GM19239 (cell line): ENCODE measurements around the gene HDAC7.
A peak's percentile ranks its signal among the peaks of the same experiment; 100 is the strongest.
"Not testable (repeated sequence)": the region's sequence is repeated elsewhere in the genome, so short reads cannot be mapped to it uniquely, and the experiment has no call there.

Source experiments
- DNase-seq: peaks from one replicate; pipeline ENCODE4 v3.0.0; 2011; ENCODE audit warnings: low spot score; ENCODE audit not compliant: insufficient read length
- FAIRE-seq: peaks from 2 replicates; lab custom pipeline; 2011; peaks lifted over from hg19 to GRCh38; lab: Jason Lieb, UNC

Gene HDAC7

DNA sequence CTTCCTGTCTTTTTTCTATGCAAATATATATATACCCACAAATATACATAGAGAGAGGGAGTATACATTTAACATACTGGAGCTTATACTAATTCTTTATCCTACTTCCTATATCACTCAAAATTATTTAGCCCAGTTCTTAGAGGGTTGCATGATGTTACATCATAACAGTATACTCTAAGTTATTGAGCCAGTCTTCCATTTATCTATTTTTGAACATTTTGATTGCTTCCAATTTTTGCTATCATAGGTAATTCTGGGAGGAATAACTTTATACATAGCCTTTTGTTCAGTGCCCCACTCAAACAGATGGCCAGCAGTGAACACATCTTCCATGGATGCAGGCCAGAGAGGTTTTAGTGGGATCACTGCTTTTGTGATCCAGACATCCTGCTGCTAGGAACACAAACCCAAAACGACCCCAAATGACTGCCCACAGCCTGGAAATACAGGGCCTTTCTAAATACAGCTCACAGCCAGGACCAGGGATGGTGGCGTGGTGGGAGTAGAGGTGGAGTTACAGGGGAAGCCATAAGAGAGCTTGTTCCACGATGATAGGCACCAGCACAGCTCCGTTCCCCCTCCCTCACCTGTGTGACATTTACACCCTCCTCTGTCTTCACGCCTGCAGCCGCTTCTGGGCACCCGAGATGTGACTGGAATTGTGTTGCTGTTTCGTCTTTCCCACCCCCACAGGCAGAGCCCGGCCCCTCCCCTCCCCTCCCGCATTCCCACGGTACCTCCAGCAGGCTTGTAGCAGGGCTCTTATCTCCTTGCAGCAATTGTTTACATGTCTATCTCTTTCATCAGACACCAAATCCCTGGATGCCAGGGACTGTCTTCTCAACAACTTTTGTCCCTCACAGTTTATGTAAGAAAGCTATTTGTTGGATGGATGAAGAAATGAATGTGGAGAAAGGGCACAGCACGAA lies 30.7 kb upstream of the HDAC7 start:
- DNase-seq (no peak), FAIRE-seq (no peak)

DNA sequence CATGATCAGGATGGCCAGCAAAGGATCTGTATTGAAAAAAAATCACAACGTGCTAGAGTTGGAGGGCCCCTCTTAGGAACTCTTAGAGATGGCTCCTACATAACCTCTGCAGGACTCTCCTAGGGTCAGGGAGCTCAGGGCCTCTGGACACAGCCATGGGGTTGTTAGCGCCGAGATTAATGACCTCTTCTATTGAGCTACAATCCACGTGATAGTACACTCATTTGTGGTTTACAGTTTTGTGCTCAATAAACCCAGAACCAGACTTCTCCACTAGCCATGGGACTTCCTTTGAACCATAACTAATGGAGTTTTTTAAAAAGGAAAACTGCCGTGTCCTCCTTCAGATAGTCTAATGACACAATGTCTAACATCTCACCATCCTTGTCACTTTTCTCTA lies 29.6 kb upstream of the HDAC7 start:
- no peak for DNase-seq
- FAIRE-seq: no peak

DNA sequence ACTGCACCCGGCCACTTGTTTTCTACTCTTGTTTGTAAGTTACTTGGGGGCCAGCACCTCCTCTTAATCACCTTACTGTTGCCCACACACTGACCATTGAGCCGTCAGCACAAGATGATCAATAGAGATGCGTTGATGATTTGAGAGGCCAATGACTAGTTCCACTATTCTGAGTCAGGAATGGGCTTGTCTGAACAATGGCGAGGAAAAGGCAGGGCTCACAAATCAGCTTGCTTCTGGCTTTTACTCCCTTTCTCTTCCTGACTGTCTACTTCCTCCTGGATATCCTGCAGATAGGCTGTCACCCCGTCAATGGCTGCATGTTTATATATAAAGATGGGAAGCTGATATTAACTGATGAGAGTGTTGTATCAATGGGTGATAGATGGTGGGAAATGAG lies 29.1 kb upstream of the HDAC7 start:
- DNase-seq (no peak), FAIRE-seq (no peak)

DNA sequence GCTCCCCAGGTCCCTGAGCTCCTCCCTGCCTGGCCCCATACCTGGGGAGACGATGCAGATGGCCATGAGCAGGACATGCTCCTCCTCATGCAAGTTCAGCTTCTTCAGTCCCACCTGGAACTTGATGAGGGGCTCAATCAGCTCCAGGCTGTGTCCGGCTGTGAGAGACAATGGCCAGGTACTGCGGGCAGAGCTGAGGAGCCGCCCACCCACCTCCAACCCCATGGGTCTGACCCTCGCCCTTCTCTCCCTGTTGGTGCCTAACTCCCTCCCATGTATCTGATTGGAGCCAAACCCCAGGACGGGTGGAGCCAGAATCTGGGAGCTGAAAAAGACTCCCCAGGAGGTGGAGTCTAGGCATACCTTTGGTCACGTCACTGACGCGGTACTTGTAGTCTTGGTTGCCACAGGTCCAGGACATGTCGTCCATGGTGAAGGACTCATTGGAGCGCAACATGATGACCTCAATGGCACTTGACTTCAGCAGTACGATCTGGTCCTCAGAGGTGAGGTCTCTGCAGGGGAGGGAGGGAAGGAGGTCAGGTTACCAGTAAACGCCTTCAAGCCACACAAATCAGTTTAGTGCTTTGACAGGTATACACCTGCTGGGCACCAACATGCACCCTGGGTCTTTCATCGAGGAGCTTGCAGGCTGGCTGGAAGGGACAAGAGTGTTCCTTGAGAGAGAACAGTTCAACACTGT lies 26.7 kb upstream of the HDAC7 start:
- no peak for FAIRE-seq
- DNase-seq: no peak

DNA sequence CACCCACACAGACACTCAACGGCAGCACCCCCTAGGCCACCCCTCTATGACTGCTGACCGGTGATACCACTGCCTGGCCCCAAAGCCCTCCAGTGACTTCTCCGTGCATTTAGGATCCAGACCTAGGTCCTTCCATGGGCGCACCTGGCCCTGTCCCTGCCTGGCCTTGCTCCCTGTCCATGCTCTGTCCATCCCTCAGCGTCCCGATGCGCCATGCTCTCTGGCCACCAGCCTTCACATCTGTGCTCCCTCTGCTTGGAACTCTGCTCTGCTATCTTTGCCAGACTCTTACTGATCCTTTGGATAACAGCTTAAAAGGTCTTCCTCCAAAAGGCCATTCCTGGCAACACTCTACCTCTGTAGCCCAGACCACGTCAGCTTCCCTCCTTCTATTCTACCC lies 25.4 kb upstream of the HDAC7 start:
- DNase-seq (no peak), FAIRE-seq (no peak)

DNA sequence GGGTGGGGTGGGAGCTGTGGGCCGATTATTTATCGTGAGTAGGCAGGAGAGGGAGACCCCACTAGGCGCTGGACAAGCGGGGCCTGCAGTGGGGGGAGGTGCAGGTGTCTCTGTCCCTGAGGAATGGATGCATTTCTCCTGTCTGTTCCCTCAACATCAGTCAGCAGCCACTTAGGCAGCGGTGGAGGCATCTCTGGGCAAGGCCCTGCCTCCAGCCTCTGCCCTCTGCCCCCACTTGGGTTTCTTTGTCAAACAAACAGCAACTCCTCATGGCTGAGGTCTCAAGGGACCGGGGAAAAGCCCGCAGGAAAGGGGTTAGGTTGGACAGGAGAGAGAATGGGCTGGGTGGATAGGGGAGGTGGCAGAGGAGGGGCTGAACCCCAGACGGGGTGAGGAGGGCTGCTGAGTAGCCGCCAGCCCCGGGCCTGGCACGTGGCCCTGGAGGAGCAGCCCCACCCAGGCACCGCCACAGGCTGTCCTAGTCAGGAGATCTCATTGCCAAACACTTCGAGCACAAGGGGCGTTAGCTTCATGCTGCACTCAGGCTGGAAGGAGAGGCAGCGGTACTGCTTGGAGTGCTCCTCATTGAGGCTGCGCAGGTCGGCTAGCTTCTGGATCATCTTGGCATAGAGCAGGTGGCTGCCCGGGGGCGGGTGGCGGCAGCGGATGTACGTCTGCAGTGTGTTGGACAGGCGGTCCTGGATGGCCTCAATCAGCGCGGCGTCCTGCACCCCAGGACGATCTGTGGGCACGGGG lies 24.7 kb upstream of the HDAC7 start:
- FAIRE-seq (no peak), DNase-seq (no peak)

DNA sequence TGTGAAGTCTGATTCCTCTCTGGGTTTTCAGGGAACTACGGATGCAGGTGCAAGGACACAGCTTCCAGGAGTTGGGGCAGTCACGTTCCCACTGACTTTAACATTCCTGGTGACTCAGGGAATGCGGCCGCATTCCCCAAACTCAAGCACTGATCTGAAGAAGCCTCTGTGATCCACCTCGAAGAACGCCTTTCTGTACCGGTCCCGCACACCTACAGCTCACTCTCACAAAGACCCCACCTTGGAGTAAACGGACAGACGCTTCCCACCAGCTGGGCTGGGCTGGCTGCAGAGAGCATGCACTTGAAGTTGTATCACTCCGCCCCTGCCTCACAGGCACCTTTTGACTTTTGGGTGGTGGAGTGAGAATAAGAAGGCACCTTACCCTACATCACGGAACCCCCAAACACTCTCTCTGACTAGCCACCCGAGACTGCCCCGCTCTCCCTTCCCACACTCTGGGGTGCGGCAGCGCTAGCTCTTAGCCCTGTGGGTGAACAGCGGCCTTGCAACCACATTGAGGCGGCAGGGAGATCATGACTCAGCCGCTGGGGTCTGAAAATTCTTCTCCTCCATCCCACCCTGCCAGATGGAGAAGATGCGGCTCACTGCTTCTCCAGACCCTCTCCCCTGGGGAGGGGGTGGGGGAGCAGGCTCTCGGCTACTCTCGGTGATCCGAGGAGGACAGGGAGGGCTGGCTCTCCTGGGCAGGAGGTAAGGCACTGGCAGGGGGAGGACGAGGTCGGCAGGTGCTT lies 23.7 kb upstream of the HDAC7 start:
- FAIRE-seq: no peak
- no peak for DNase-seq

DNA sequence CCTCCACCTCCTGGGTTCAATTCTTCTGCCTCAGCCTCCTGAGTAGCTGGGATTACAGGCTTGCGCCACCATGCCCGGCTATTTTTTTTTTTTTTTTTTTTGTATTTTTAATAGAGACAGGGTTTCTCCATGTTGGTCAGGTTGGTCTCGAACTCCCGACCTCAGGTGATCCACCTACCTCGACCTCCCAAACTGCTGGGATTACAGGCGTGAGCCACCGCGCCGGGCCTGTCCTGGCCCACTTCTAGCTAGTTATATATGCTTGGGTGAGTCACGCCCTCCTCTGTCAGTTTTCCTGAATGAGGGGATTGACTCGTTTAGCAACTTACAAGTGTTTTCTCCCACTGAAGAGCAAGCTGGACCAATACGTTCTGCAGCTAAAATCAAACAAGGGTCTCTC lies 22.8 kb upstream of the HDAC7 start:
- not testable (repeated sequence) for DNase-seq, FAIRE-seq

DNA sequence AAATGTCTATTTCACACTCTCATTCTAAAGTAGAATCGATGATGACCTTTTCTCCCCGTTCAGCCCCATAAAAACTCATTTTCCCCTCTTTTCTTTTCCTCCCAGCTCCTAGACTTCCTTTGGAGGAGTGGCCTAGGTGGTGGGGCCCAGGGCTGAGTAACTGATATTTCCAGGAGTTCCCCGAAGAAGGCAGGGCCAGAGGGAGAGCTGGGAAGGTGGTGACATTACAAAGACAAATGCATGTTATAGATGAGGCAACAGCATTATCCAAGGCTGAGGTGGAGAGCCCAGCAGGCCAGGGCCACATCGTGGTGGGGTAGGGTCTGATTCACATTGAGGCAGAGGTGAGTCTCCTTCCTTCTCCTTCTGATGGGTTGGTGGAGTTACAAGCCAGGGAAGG lies 22.2 kb upstream of the HDAC7 start:
- no peak for FAIRE-seq
- no peak for DNase-seq

DNA sequence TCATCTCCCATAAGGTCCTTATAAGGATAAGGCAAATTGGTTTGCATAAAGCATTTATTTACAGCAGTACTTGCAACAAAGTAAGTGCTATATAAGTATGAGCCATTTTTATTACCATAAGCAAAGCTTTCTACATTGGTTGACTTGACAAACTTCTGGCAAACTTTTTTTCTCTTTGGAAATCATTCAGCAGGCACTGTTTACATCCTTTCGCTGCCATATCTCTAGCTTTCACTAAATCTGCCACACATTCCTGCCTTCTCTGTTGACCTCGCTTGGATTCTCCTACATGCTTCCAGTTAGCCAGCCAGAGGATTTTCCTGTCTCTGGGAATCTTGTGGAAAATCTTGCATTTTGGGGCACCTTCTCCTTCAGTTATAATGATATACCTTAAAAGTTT lies 21.8 kb upstream of the HDAC7 start:
- DNase-seq (no peak), FAIRE-seq (no peak)

DNA sequence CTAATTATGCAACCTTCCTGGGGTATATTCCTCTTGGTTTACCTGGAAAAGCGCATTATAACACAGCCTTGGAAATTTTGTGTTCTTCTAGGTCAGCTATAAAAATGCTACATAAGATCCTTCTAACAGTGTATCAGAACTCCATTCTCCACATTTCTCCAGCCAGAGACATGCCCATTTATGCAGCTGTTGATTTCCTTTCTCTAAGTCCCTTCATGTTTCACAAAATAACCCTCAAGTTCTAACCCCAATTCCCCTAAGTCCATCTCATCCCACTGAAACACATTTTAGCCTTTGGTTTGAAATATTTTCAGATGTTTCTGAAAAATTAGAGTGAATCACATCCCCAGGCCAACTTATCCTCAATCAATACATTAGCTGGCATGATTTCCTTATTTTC lies 20.9 kb upstream of the HDAC7 start:
- DNase-seq (no peak), FAIRE-seq (no peak)

DNA sequence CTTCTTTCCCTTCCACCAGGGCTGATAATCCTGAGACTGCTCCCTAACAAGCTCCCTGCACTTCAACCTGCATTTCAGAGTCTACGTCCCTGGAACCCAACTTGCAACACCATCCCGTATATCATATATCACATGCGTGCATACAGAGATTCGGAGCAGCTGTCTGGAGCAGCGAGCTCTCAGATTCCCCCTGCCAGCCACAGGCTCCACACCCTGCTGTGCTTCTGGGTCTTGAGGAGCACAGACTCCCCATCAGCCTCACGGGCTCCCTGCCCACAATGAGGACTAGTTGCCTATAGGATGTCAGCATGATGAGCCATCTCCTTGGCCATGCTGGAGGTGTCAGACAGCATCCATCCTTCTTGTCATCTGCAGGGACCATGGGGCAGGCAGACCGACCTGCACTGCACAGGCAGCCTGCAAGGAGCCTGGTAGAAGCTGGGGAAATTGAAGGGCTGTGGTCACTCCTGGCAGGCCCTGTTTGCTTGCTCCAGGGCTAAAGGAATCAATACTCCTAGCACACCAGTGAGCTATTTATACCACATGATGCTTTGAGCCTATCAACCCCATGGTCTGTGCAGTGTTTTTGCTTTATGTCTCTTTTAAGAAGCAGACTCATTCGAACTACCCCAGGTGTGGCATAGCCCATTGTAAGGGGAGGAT lies 19.6 kb upstream of the HDAC7 start:
- no peak for FAIRE-seq
- DNase-seq: no peak

DNA sequence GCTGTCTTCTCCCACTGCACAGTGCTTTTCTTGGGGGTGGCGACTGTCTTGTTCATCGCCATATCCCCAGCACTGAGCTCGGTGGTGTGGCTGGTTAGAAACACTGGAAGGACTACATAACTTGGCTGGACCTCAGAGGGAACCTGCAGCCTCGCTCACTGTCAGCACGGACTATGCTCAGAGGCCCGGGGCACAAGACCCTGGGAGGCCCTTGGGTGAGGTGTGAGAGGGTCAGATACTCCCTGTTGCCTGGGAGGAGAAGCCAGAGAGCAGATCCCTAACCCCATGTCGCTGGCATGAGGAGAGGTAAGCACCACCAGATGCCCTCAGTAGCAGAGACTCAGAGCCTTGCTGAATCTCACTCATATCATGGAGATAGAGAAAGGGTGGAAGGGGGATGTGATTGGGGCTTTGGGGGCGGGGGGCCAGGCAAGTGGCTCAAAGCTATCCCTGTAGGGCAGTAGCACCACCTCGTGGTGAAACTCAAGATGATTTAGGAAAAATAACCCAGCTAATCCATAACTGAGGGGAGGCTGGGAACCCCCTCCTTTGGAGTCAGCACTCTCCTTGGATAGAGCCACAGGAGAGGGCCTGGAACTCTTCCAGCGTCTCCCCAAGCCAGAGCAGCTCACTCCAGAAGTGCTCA lies 18.7 kb upstream of the HDAC7 start:
- FAIRE-seq: no peak

DNA sequence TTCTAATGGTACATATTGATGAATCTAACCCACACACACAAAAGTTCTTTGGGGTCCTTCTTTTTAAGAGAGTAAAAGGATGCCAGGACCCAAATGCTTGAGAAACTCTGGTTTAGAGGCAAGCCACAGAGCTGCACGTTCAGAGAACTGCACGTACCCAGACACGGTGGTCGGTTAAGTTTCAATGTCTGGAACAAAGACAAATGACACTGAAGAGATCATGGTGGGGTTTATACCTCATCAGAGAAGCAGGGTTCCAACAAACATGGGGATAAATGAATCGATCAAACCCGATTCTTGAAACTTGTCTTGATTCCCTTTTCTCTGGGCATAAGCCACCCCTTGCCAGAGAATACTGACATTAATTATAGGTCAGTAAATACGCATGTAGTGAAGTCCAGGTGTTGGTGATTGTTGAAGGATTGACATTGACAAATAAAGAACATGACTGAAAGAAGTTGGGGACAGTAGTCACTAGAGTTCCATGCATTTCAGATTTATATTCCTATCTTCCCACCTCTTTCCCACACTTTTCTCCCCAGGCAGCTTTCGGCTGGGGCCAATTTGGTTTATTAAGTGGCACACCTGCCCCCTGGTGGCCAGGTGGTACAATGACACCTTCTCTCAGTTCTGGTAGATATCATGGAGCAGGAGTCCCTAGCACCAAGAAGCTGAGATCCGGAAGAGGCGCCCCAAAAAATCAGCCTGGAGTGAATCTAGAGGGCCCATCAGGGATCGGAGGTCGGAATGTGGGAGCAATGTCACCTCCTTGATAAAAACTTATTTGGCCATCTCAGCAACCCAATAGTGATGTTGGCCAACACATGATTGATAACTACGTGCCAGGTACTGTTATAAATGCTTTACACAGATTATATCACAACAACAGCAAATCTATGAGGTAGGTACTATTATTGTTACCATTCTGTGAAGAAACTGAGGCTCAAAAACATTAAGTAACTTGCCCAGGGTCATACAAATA lies 17.8 kb upstream of the HDAC7 start:
- peak; percentile 72 for FAIRE-seq
- peak; percentile 65 for DNase-seq

More for the DNA sequence above, 18.7 kb upstream of the HDAC7 start:
- no peak for DNase-seq

DNA sequence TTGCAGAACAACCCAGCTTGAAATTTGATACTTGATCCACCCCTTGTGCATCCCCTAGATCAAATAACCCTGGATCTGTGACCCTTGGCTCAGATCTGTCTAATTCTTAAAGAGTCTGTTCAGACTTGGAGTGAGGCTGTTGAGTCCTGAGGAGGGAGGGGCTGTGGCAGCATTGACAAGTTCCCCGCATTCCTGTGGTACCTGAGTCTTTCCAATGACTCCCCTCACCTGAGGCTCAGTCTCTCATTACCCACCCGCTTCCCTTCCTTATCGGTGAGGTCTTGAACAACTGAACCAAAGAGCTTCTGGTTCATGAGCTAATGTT lies 16.1 kb upstream of the HDAC7 start:
- no peak for FAIRE-seq
- no peak for DNase-seq

DNA sequence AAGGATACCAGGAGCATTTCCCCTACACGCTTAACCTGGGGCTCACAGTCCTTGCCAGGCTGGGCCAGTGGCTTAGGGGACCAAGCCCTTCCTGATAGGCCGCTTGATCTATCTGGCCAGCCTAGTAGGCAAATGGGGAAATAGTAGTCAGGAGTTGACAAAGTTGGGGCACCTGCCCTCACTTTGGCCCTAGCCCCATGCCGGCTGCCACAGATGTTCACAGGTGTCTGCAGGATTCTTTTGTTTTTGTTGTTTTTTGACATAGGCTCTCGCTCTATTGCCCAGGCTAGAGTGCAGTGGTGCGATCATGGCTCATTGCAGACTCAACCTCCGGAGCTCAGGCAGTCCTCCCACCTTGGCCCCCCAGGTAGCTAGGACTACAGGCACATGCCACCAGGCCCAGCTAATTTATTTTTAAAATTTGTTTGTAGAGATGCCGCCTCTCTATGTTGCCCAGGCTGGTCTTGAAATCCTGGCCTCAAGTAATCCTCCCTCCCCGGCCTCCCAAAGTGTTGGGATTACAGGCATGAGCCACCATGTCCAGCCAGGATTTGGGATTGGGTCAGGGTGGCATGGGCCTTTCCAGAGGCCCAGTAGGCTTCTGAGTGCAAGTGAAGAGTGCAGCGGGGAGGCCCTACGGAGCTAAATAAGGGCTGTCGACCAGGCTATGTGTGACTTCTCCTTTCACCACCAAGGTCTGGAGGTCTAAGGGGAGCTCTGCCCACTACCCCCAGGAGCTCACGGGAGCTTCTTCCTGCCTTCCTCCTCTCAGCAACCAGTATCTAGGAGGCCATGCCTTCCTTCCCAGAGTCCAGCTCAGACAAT lies 15.5 kb upstream of the HDAC7 start:
- FAIRE-seq: no peak

DNA sequence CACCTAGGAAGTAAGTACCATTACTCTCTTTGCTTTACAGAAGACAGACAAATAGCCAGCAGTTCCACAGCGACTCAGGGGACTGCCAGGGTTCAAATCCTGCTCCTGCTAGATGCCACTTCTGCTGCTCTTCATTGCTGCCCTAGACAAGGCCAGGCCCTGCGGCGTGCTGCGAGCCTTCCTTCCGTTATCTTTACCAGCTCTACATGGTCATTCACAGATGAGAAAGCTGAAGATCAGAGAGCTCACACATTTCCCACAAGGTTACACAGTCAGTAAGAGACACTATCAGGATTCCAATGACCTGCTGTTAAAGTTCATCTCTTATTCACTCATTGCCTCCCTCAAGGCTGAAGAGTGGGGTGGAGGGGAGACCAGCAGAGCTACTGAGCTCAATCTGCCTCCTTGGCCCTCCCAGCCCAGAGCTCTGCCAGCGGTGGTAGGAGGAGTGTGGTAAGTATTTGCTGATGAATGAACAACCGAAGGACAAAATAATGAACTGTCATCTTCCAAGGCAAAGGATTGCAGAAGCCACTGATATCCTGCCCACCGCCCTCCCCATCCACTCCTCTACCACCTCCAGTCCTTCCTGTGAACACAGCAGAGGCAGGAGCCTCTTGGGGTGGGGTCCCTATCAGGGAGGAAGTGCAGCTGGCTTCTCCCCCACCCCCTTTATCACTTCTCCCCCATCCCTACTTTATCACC lies 14.6 kb upstream of the HDAC7 start:
- DNase-seq (no peak), FAIRE-seq (no peak)

More for the DNA sequence above, 15.5 kb upstream of the HDAC7 start:
- DNase-seq: no peak
